PC-3 (cell line): ENCODE results near the gene P3H2. TPM values are rescaled to one million over a fixed set of nuclear protein-coding genes. Genes with fewer than 3 reads are reported as not detected.
A peak's percentile ranks its signal among the peaks of the same experiment; 100 is the strongest.

Experiments used
- ATAC-seq: fragments of 200-7000 bp; cut with Tn5 transposase; 2 replicates; pipeline ENCODE4 v1.9.1; 2020; ENCODE audit warnings: mild to moderate bottlenecking, moderate library complexity
- BruUV-seq: library from RNA; stranded (reverse); fragments of 400-500 nt; replicated peaks from 2 replicates; lab custom pipeline; 2021; lab: Mats Ljungman, UMichigan
- CTCF ChIA-PET: fragments of 300-600 bp; sonication (Branson Sonifier 250); formaldehyde crosslinking; loops from one replicate; lab custom pipeline; 2022; ENCODE audit warnings: antibody characterized with exemption; lab: Charles Lee
- POLR2A ChIA-PET: fragments of 300-600 bp; sonication (Branson Sonifier 250); formaldehyde crosslinking; loops from one replicate; lab custom pipeline; 2022; ENCODE audit warnings: antibody characterized with exemption; ENCODE audit not compliant: unreplicated experiment; lab: Charles Lee
- DNase-seq: peaks from one replicate; pipeline ENCODE4 v3.0.0-alpha.2; 2015
- H2AFZ ChIP-seq: fragments of 300-600 bp; sonication (generic); 2 replicates; pipeline ENCODE4 v1.6.0; 2016; ENCODE audit warnings: antibody characterized with exemption, low read length
- H3F3A ChIP-seq: fragments of 300-600 bp; sonication (generic); one replicate; pipeline ENCODE4 v1.6.0; 2017; ENCODE audit warnings: antibody characterized with exemption, low read length, control low read depth, mild to moderate bottlenecking; ENCODE audit not compliant: unreplicated experiment
- H3K27ac ChIP-seq: fragments of 300-600 bp; sonication (generic); 2 replicates; pipeline ENCODE4 v1.5.1; 2016; ENCODE audit warnings: mild to moderate bottlenecking, low read length
- H3K27me3 ChIP-seq: fragments of 300-600 bp; sonication (generic); 2 replicates; pipeline ENCODE4 v1.6.1; 2016; ENCODE audit warnings: low read length, mixed read lengths
- H3K36me3 ChIP-seq: fragments of 300-600 bp; sonication (generic); 2 replicates; pipeline ENCODE4 v1.6.1; 2016; ENCODE audit warnings: low read depth, mixed run types, low read length, mixed read lengths
- H3K4me1 ChIP-seq: fragments of 300-600 bp; sonication (generic); 2 replicates; pipeline ENCODE4 v1.5.1; 2016; ENCODE audit warnings: low read length; ENCODE audit not compliant: insufficient read depth
- H3K4me2 ChIP-seq: fragments of 300-600 bp; sonication (generic); 2 replicates; pipeline ENCODE4 v1.6.0; 2016; ENCODE audit warnings: low read length
- H3K4me3 ChIP-seq: fragments of 300-600 bp; sonication (generic); 2 replicates; pipeline ENCODE4 v1.5.1; 2016; ENCODE audit warnings: mild to moderate bottlenecking, low read length, mixed read lengths
- H3K79me2 ChIP-seq: fragments of 300-600 bp; sonication (generic); 2 replicates; pipeline ENCODE4 v1.6.1; 2017; ENCODE audit warnings: low read length, mixed read lengths
- H3K9ac ChIP-seq: fragments of 300-600 bp; sonication (generic); 2 replicates; pipeline ENCODE4 v1.6.0; 2016; ENCODE audit warnings: mild to moderate bottlenecking, low read length
- H3K9me2 ChIP-seq: fragments of 300-600 bp; sonication (generic); replicated peaks from 2 replicates; pipeline ENCODE4 v1.6.1; 2016; ENCODE audit warnings: mixed run types, low read length, mixed read lengths
- H3K9me3 ChIP-seq: fragments of 300-600 bp; sonication (generic); 2 replicates; pipeline ENCODE4 v1.6.1; 2016; ENCODE audit warnings: low read length, mixed read lengths
- H4K20me1 ChIP-seq: fragments of 300-600 bp; sonication (generic); 2 replicates; pipeline ENCODE4 v1.6.1; 2016; ENCODE audit warnings: low read length, mixed read lengths
- EZH2 ChIP-seq: fragments of 300-600 bp; sonication (generic); IDR thresholded peaks from one replicate; pipeline ENCODE4 v1.6.1; 2017; ENCODE audit warnings: antibody characterized with exemption, mild to moderate bottlenecking, low read length; ENCODE audit not compliant: unreplicated experiment
- EZH2phosphoT487 ChIP-seq: fragments of 300-600 bp; sonication (generic); IDR thresholded peaks from 2 replicates; pipeline ENCODE4 v1.6.1; 2018; ENCODE audit warnings: mild to moderate bottlenecking, antibody characterized with exemption, low read length, borderline replicate concordance
- intact Hi-C: fragments of 100-400 bp; cut with micrococcal nuclease; formaldehyde crosslinking; loops from 2 replicates; pipeline ENCODE4 v1.9.0; 2023
- total RNA-seq: library from RNA; depleted of rRNA; stranded (reverse); fragments of >200 nt; gene quantifications from 2 replicates; pipeline ENCODE4 v1.2.3, GENCODE V29; 2014
- TF ChIP-seq, protein P1 (sequence below): fragments of 300-600 bp; sonication (generic); conservative IDR thresholded peaks from 2 replicates; pipeline ENCODE4 v1.5.1; 2017; ENCODE audit warnings: antibody characterized with exemption, low read depth, mild to moderate bottlenecking, low read length

Gene P3H2
- total RNA-seq, 1 experiment from 2014 or later = 4.5 TPM

DNA sequence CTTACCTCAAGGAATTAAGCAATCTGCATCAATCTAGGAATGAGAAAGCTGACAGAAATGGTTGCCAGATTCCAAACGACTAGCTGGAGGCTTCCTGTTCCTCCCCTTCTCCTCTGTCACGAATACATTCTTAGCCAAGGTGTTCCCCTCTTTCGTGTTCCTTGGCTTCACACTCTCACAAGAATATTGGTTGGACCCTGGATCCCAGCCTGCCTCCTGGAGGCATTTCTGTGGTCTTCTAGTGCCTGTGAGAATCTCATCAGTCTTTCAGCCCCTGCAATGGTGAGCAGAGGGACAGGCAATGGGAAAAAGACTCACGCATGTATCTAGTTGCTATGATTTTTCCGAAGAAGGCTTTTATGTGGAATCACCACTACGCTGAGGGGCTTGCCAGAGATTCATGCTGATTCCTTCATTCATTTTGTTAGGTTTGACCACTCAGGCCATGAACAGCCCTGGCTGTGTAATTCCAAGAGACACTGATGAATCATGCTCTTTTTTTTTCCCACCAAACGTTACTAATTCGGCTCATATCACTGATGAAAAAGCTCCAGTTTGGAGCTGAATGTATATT, 1.6 kb upstream of the P3H2 start:
- ChIA-PET CTCF (interaction anchor here (0.5 kb wide), 1 partner anchor 38 kb away, joined by 4 read pairs; no protein-coding TSS in a partner anchor), POLR2A (no interaction called here)
- TF ChIP-seq, protein P1, sequence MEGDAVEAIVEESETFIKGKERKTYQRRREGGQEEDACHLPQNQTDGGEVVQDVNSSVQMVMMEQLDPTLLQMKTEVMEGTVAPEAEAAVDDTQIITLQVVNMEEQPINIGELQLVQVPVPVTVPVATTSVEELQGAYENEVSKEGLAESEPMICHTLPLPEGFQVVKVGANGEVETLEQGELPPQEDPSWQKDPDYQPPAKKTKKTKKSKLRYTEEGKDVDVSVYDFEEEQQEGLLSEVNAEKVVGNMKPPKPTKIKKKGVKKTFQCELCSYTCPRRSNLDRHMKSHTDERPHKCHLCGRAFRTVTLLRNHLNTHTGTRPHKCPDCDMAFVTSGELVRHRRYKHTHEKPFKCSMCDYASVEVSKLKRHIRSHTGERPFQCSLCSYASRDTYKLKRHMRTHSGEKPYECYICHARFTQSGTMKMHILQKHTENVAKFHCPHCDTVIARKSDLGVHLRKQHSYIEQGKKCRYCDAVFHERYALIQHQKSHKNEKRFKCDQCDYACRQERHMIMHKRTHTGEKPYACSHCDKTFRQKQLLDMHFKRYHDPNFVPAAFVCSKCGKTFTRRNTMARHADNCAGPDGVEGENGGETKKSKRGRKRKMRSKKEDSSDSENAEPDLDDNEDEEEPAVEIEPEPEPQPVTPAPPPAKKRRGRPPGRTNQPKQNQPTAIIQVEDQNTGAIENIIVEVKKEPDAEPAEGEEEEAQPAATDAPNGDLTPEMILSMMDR = no peak
- TF ChIP-seq EZH2phosphoT487 (no peak), EZH2 (no peak)
- Histone ChIP-seq H2AFZ (no peak overlapping the region), H3K4me3 (no peak overlapping the region), H3K4me1 (peaks cover 4% of the 10 kb centered on the region), H3K9ac (no peak overlapping the region), H3K4me2 (no peak overlapping the region), H3K27ac (no peak overlapping the region), H3K79me2 (no peaks in the 10 kb centered on the region), H4K20me1 (no peaks in the 10 kb centered on the region), H3K9me3 (no peaks in the 10 kb centered on the region), H3K27me3 (no peaks in the 10 kb centered on the region), H3F3A (no peaks in the 10 kb centered on the region), H3K36me3 (no peaks in the 10 kb centered on the region), H3K9me2 (no peaks in the 10 kb centered on the region)
- BruUV-seq = no TSS peak
- intact Hi-C loops = loop anchor here (5.0 kb wide), 1 partner anchor 205 kb away; no protein-coding TSS in a partner anchor
- DNase-seq = no peak
- no peak for ATAC-seq

DNA sequence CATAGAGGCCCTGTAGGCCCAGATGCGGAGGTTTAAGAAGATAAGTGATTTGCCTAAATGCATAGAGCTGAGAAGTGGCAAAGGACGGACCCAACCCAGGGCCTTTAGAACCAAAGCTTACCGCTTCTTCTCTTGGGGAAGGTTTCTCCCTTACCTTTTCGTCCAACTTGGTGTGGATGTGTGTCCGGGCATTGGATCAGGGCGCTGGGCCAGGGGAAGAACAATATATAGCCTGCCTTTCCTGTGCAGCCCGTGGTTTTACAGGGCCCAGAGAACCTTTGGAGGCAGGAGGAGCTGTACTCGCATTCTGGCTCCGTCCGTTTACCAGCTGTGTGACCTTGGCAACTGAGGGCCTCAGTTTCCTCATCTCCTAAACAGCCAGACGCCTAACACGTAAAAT, 686 bp upstream of the P3H2 start:
- ChIA-PET POLR2A (interaction anchor here (0.5 to 0.6 kb wide), 2 partner anchors 65 to 76 kb away, joined by 3 read pairs; no protein-coding TSS in a partner anchor), CTCF (interaction anchor here (0.6 to 1.7 kb wide), 13 partner anchors 46 to 322 kb away, joined by 3 to 11 read pairs (median 4); no protein-coding TSS in a partner anchor)
- no peaks in the 10 kb centered on the region for H3K79me2 ChIP-seq
- no peak overlapping the region for H3K9ac ChIP-seq
- H3K4me3 ChIP-seq = no peak overlapping the region
- intact Hi-C loops = loop anchor here (1.0 to 5.0 kb wide), 3 partner anchors 81 to 206 kb away; no protein-coding TSS in a partner anchor
- no peak for TF ChIP-seq EZH2
- TF ChIP-seq, protein P1 = no peak
- TF ChIP-seq EZH2phosphoT487 = no peak
- H3K4me1 ChIP-seq = peaks cover 4% of the 10 kb centered on the region
- no peak for ATAC-seq
- H4K20me1 ChIP-seq = no peaks in the 10 kb centered on the region
- H3K36me3 ChIP-seq = no peaks in the 10 kb centered on the region
- no peak overlapping the region; the same call in 1 of the 2 replicates for H2AFZ ChIP-seq
- no peaks in the 10 kb centered on the region for H3K9me2 ChIP-seq
- no TSS peak for BruUV-seq
- H3K27ac ChIP-seq = no peak overlapping the region
- no peaks in the 10 kb centered on the region for H3K9me3 ChIP-seq
- H3K4me2 ChIP-seq = peak overlapping the region; percentile 94; the same call in 1 of the 2 replicates
- H3K27me3 ChIP-seq = no peaks in the 10 kb centered on the region
- DNase-seq = no peak
- H3F3A ChIP-seq = no peaks in the 10 kb centered on the region

DNA sequence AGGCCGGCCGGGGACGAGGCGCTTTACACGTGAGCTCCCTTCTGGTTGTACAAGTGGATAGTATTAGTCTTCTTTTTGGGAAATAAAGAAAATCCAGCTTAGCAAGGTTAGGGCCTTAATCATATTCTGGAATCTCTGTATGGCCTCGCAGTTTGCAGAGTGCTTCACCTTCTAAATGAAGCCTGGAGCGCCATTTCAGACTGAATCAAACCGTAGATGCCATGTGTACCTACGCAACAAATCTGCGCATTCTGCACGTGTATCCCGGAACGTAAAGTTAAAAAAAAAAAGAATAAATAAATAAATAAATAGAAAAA, 322 bp upstream of the P3H2 start:
- intact Hi-C loops = loop anchor here (1.0 to 5.0 kb wide), 3 partner anchors 81 to 206 kb away; no protein-coding TSS in a partner anchor
- Histone ChIP-seq H3K79me2 (no peaks in the 10 kb centered on the region), H3K4me1 (peaks cover 4% of the 10 kb centered on the region), H3K9ac (no peak overlapping the region), H3K27ac (no peak overlapping the region), H3K27me3 (no peaks in the 10 kb centered on the region), H3F3A (no peaks in the 10 kb centered on the region), H4K20me1 (no peaks in the 10 kb centered on the region), H3K36me3 (no peaks in the 10 kb centered on the region), H3K9me3 (no peaks in the 10 kb centered on the region), H3K4me2 (peak overlapping the region; percentile 94), H3K9me2 (no peaks in the 10 kb centered on the region), H3K4me3 (peak overlapping the region; percentile 89), H2AFZ (peak overlapping the region; percentile 94)
- POLR2A ChIA-PET = interaction anchor here (0.5 to 0.7 kb wide), 3 partner anchors 65 to 109 kb away, joined by 3 read pairs; no protein-coding TSS in a partner anchor
- no peak for ATAC-seq
- TF ChIP-seq EZH2 (no peak), EZH2phosphoT487 (no peak)
- TF ChIP-seq, protein P1 = no peak
- no TSS peak for BruUV-seq
- no peak for DNase-seq
- CTCF ChIA-PET = interaction anchor here (0.6 to 1.7 kb wide), 17 partner anchors 12 to 413 kb away, joined by 3 to 11 read pairs (median 4); no protein-coding TSS in a partner anchor
